Measurements from ENCODE around the gene CDH13.

DNA sequence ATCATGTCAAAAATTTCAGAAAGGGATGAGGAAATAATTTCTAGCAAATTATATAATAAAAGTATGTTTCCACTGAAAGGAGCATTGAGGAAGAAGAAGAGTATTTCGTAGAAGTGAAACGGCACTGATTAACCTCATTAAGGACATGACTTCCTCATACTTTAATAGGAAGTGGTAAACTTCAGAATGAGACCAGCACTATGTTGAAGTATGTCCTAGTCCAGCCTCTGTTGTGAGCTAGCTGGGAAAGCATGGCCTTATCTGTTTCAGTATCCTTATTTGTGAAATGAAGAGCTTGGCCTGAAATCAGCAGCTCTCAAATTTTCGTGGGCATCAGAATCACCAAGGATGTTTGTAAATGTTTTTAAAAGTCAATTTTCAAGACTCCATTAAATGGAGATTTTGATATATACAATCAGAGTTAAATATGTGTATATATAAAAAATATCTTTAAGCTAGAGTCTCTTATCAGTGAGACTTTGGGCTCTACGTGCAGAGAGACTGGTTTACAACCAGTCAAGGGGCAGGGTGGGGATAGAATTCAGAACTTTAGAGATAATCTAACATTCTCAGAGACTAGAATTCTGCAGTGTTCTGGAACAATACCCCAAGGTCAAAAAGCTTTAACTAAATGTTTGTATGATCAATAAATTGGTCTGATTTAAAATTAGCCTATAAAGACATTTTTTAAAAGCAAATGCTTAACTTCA is 365.4 kb downstream of the CDH13 start:
- TF ChIP-seq CHD2 (IDR thresholded peaks at IDR 0.05; ENCODE audit: low read length, partially characterized antibody) (no peak), HDAC2 (IDR thresholded peaks at IDR 0.05) (no peak), HEYL (CRISPR knock-in tag; IDR thresholded peaks at IDR 0.05) (no peak), RAD21 (conservative IDR thresholded peaks at IDR 0.05 in 1 of 2, IDR thresholded peaks at IDR 0.05 in 1 of 2) (no peak), TP53 (CRISPR knock-in tag; IDR thresholded peaks at IDR 0.05) (no peak), POLR2A (IDR thresholded peaks at IDR 0.05; ENCODE audit: low read length) (no peak), SREBF2 (IDR thresholded peaks at IDR 0.05) (no peak), USF2 (IDR thresholded peaks at IDR 0.05) (no peak), RFX5 (IDR thresholded peaks at IDR 0.05) (no peak), MAFK (IDR thresholded peaks at IDR 0.05; ENCODE audit: partially characterized antibody) (no peak)
- TF ChIP-seq, protein P1, sequence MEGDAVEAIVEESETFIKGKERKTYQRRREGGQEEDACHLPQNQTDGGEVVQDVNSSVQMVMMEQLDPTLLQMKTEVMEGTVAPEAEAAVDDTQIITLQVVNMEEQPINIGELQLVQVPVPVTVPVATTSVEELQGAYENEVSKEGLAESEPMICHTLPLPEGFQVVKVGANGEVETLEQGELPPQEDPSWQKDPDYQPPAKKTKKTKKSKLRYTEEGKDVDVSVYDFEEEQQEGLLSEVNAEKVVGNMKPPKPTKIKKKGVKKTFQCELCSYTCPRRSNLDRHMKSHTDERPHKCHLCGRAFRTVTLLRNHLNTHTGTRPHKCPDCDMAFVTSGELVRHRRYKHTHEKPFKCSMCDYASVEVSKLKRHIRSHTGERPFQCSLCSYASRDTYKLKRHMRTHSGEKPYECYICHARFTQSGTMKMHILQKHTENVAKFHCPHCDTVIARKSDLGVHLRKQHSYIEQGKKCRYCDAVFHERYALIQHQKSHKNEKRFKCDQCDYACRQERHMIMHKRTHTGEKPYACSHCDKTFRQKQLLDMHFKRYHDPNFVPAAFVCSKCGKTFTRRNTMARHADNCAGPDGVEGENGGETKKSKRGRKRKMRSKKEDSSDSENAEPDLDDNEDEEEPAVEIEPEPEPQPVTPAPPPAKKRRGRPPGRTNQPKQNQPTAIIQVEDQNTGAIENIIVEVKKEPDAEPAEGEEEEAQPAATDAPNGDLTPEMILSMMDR (IDR thresholded peaks at IDR 0.05): no peak
